GM12878 (cell line): ENCODE results near the gene NFATC1. TPM values are rescaled to one million over a fixed set of nuclear protein-coding genes. Genes with fewer than 3 reads are reported as not detected.

Experiments
- CHD1 ChIP-seq: IDR thresholded peaks from 2 replicates; pipeline ENCODE4 v1.6.1; 2012; ENCODE audit warnings: low read depth, low read length, improper control_type of control experiment
- MYB ChIP-seq: fragments of 150-350 bp; IDR thresholded peaks from 2 replicates; pipeline ENCODE4 v1.6.1; 2014; ENCODE audit warnings: mild to moderate bottlenecking, low read depth, low read length, borderline replicate concordance
- NR2C1 ChIP-seq: fragments of 450-650 bp; IDR thresholded peaks from 2 replicates; pipeline ENCODE4 v1.6.1; 2017; ENCODE audit warnings: antibody characterized with exemption, mild to moderate bottlenecking, moderate library complexity
- RB1 ChIP-seq: fragments of 450-650 bp; formaldehyde crosslinking; IDR thresholded peaks from 2 replicates; pipeline ENCODE4 v1.6.1; 2017; ENCODE audit warnings: mild to moderate bottlenecking, borderline replicate concordance
- RELA ChIP-seq: fragments of 450-650 bp; IDR thresholded peaks from 2 replicates; pipeline ENCODE4 v1.8.0; 2014; ENCODE audit warnings: borderline replicate concordance; ENCODE audit not compliant: partially characterized antibody
- polyA plus RNA-seq, 11 experiments: library from polyadenylated mRNA; depleted of rRNA in 4 of 11; unstranded in 6 of 11; stranded (reverse) in 5 of 11; fragments of >200 nt; fragmentation: Nextera tagmentation in 4 of 11; fragmentation: Illumina TruSeq in 1 of 11; extraction: Ambion mirVana in 4 of 11; extraction: Trizol in 1 of 11; gene quantifications; 1 replicate in 1 of 11; 2 replicates in 10 of 11; pipeline versions ENCODE4 v1.2.1 to v1.2.3, GENCODE V29; 2011 to 2016; ENCODE audit warnings: inconsistent platforms in 2 of 11, missing spikeins in 2 of 11, low read depth in 1 of 11
- total RNA-seq, 4 experiments: library from RNA; depleted of rRNA in 3 of 4; stranded (reverse); fragments of >200 nt in 3 of 4; fragmentation: Illumina TruSeq in 1 of 4; extraction: Trizol in 1 of 4; gene quantifications; 2 replicates each; pipeline versions ENCODE4 v1.2.1 to v1.2.3, GENCODE V29; 2013 to 2021
- TF ChIP-seq, protein P1 (sequence below): fragments of 450-650 bp; IDR thresholded peaks from 2 replicates; pipeline ENCODE4 v1.6.1; 2017; ENCODE audit warnings: antibody characterized with exemption, mild to moderate bottlenecking, moderate library complexity
- TF ChIP-seq, protein P2 (sequence below): fragments of 450-650 bp; IDR thresholded peaks from 2 replicates; pipeline ENCODE4 v1.6.1; 2017; ENCODE audit warnings: mild to moderate bottlenecking, moderate library complexity
- TF ChIP-seq, protein P3 (sequence below): fragments of 450-650 bp; IDR thresholded peaks from 2 replicates; pipeline ENCODE4 v1.6.1; 2017; ENCODE audit warnings: mild to moderate bottlenecking, low read depth, inconsistent platforms; ENCODE audit not compliant: poor library complexity, severe bottlenecking

NFATC1 gene
- total and polyA plus RNA-seq, 10 of the 15 experiments (the other 5 are each of a cell fraction or from before 2014, with no cell fraction given), result 0.84 to 20.8 (median 5.1) TPM

DNA sequence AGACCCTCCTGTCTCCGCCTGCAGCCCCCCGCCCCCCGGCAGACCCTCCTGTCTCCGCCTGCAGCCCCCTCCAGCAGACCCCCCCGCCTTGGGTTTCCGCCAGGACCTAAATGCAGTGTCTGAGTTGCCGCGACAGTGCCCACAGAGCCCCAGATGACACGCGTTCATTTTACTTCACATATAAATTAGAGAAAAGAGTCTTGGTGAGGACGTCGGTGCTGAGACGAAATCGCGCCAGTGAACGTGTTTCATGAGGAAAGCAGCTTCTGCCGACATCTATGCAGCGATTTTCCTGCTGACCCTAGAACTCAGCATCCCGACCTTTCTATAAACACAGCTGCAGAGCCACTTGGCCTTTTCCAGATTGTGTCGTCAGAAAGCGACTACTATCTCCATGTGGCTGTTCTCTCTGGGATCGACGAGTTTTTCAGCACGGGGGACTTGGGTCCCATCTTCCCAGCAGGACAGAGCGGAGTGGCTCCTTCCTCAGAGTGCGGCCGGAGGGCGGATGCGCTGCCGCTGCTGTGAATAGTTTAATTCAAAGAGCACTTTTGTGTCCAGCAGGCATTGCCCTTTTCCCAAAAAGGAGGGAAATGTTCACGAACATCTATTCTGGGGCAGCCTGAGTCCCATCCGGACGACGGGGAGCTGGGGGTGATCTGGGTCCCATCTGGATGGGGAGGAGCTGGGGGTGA lies 136.7 kb downstream of the NFATC1 start (continued):
- TF ChIP-seq, protein P1, sequence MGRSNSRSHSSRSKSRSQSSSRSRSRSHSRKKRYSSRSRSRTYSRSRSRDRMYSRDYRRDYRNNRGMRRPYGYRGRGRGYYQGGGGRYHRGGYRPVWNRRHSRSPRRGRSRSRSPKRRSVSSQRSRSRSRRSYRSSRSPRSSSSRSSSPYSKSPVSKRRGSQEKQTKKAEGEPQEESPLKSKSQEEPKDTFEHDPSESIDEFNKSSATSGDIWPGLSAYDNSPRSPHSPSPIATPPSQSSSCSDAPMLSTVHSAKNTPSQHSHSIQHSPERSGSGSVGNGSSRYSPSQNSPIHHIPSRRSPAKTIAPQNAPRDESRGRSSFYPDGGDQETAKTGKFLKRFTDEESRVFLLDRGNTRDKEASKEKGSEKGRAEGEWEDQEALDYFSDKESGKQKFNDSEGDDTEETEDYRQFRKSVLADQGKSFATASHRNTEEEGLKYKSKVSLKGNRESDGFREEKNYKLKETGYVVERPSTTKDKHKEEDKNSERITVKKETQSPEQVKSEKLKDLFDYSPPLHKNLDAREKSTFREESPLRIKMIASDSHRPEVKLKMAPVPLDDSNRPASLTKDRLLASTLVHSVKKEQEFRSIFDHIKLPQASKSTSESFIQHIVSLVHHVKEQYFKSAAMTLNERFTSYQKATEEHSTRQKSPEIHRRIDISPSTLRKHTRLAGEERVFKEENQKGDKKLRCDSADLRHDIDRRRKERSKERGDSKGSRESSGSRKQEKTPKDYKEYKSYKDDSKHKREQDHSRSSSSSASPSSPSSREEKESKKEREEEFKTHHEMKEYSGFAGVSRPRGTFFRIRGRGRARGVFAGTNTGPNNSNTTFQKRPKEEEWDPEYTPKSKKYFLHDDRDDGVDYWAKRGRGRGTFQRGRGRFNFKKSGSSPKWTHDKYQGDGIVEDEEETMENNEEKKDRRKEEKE, result no peak
- TF ChIP-seq NR2C1 (no peak), RELA (no peak), RB1 (no peak), MYB (no peak), CHD1 (no peak)
- TF ChIP-seq, protein P2, sequence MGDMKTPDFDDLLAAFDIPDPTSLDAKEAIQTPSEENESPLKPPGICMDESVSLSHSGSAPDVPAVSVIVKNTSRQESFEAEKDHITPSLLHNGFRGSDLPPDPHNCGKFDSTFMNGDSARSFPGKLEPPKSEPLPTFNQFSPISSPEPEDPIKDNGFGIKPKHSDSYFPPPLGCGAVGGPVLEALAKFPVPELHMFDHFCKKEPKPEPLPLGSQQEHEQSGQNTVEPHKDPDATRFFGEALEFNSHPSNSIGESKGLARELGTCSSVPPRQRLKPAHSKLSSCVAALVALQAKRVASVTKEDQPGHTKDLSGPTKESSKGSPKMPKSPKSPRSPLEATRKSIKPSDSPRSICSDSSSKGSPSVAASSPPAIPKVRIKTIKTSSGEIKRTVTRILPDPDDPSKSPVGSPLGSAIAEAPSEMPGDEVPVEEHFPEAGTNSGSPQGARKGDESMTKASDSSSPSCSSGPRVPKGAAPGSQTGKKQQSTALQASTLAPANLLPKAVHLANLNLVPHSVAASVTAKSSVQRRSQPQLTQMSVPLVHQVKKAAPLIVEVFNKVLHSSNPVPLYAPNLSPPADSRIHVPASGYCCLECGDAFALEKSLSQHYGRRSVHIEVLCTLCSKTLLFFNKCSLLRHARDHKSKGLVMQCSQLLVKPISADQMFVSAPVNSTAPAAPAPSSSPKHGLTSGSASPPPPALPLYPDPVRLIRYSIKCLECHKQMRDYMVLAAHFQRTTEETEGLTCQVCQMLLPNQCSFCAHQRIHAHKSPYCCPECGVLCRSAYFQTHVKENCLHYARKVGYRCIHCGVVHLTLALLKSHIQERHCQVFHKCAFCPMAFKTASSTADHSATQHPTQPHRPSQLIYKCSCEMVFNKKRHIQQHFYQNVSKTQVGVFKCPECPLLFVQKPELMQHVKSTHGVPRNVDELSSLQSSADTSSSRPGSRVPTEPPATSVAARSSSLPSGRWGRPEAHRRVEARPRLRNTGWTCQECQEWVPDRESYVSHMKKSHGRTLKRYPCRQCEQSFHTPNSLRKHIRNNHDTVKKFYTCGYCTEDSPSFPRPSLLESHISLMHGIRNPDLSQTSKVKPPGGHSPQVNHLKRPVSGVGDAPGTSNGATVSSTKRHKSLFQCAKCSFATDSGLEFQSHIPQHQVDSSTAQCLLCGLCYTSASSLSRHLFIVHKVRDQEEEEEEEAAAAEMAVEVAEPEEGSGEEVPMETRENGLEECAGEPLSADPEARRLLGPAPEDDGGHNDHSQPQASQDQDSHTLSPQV, result no peak
- TF ChIP-seq, protein P3, sequence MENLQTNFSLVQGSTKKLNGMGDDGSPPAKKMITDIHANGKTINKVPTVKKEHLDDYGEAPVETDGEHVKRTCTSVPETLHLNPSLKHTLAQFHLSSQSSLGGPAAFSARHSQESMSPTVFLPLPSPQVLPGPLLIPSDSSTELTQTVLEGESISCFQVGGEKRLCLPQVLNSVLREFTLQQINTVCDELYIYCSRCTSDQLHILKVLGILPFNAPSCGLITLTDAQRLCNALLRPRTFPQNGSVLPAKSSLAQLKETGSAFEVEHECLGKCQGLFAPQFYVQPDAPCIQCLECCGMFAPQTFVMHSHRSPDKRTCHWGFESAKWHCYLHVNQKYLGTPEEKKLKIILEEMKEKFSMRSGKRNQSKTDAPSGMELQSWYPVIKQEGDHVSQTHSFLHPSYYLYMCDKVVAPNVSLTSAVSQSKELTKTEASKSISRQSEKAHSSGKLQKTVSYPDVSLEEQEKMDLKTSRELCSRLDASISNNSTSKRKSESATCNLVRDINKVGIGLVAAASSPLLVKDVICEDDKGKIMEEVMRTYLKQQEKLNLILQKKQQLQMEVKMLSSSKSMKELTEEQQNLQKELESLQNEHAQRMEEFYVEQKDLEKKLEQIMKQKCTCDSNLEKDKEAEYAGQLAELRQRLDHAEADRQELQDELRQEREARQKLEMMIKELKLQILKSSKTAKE, result no peak
- TF ChIP-seq, all 136 proteins: peak for 0
